PFSK-1 (cell line): ENCODE data around the gene CCSER1.

Experiments
- FOXP2 ChIP-seq: optimal IDR thresholded peaks from 2 replicates; pipeline ENCODE3; 2011; ENCODE audit warnings: borderline replicate concordance, control low read depth, inconsistent platforms; ENCODE audit not compliant: insufficient read depth; ENCODE audit errors: extremely low read length, extremely low read depth
- POLR2AphosphoS5 ChIP-seq: IDR thresholded peaks from 2 replicates; pipeline ENCODE4 v1.6.1; 2012; ENCODE audit warnings: low read depth, mild to moderate bottlenecking, control low read depth, low read length, moderate library complexity
- SIN3A ChIP-seq: IDR thresholded peaks from 2 replicates; pipeline ENCODE4 v1.6.1; 2012; ENCODE audit warnings: mild to moderate bottlenecking, low read length, moderate library complexity, borderline replicate concordance; ENCODE audit not compliant: insufficient read depth
- TAF1 ChIP-seq: IDR thresholded peaks from 2 replicates; pipeline ENCODE4 v1.6.1; 2012; ENCODE audit warnings: low read length, control low read depth, borderline replicate concordance; ENCODE audit not compliant: insufficient read depth
- TF ChIP-seq, protein P1 (sequence below), 2 experiments: IDR thresholded peaks; 2 replicates each; pipeline versions ENCODE4 v1.6.1 to v1.8.0; 2011 to 2012; ENCODE audit warnings: low read depth in 2 of 2, low read length in 2 of 2, control low read depth in 1 of 2, inconsistent platforms in 1 of 2, mild to moderate bottlenecking in 1 of 2, moderate library complexity in 1 of 2; ENCODE audit not compliant: insufficient read depth in 1 of 2

DNA sequence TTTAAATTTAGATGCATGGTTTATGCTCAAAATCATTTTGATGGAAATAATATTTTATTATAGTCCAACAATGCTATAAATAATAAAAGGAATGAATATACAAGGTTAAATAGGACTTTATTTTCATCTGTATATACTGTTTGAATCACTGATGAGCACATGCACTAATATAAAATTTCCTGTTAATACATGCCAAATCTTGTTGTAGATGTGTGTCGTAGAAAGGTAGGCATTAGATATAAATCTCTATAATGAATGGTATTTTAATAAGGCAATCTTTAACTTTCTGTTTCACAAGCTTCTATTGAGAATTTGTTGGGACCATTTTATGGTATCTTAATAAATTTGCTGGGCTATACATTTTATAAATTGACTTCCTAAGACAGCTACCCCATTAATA lies 868.8 kb downstream of the CCSER1 start:
- TF ChIP-seq TAF1 (no peak), POLR2AphosphoS5 (no peak), FOXP2 (no peak), SIN3A (no peak)
- TF ChIP-seq, protein P1, sequence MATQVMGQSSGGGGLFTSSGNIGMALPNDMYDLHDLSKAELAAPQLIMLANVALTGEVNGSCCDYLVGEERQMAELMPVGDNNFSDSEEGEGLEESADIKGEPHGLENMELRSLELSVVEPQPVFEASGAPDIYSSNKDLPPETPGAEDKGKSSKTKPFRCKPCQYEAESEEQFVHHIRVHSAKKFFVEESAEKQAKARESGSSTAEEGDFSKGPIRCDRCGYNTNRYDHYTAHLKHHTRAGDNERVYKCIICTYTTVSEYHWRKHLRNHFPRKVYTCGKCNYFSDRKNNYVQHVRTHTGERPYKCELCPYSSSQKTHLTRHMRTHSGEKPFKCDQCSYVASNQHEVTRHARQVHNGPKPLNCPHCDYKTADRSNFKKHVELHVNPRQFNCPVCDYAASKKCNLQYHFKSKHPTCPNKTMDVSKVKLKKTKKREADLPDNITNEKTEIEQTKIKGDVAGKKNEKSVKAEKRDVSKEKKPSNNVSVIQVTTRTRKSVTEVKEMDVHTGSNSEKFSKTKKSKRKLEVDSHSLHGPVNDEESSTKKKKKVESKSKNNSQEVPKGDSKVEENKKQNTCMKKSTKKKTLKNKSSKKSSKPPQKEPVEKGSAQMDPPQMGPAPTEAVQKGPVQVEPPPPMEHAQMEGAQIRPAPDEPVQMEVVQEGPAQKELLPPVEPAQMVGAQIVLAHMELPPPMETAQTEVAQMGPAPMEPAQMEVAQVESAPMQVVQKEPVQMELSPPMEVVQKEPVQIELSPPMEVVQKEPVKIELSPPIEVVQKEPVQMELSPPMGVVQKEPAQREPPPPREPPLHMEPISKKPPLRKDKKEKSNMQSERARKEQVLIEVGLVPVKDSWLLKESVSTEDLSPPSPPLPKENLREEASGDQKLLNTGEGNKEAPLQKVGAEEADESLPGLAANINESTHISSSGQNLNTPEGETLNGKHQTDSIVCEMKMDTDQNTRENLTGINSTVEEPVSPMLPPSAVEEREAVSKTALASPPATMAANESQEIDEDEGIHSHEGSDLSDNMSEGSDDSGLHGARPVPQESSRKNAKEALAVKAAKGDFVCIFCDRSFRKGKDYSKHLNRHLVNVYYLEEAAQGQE (IDR thresholded peaks at IDR 0.05; ENCODE audit: insufficient read depth in 1 of 2, low read depth in 2 of 2, low read length in 2 of 2): no peak
